ENCODE measurements around the gene GABARAP. TPM values are rescaled to one million over a fixed set of nuclear protein-coding genes. Genes with fewer than 3 reads are reported as not detected.

Gene GABARAP
- total RNA-seq, 3 donors from 2014 or later (not counting 1 experiment from before 2014, with no cell fraction given), result 256 to 277 (median 276) TPM

DNA sequence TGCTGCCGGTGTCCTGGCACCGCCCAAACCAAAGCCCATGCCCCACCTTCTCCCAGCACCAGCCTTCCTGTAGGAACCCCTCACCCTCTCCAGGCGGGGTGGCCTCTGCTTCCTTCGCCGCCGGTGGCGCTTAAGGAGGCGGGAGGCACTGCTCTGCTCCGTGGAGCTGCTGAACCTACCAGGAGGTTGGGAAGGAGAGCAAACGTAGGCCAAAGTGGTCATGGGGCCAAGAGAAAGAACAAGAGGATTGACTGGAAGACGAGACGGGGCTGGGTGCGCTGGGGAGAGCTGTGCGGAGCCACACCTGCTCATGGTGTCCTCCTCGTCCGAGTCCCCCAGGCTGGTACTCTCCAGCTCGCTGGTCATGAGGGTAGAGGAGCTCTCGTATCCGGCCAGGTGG, 12.7 kb downstream of the GABARAP start:
- no peak for DNase-seq
- peaks cover 17% of the 10 kb centered on the region for H3K4me1 ChIP-seq (ENCODE audit: control insufficient read depth, insufficient read depth, low read length)
- TF ChIP-seq, protein P1, sequence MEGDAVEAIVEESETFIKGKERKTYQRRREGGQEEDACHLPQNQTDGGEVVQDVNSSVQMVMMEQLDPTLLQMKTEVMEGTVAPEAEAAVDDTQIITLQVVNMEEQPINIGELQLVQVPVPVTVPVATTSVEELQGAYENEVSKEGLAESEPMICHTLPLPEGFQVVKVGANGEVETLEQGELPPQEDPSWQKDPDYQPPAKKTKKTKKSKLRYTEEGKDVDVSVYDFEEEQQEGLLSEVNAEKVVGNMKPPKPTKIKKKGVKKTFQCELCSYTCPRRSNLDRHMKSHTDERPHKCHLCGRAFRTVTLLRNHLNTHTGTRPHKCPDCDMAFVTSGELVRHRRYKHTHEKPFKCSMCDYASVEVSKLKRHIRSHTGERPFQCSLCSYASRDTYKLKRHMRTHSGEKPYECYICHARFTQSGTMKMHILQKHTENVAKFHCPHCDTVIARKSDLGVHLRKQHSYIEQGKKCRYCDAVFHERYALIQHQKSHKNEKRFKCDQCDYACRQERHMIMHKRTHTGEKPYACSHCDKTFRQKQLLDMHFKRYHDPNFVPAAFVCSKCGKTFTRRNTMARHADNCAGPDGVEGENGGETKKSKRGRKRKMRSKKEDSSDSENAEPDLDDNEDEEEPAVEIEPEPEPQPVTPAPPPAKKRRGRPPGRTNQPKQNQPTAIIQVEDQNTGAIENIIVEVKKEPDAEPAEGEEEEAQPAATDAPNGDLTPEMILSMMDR (IDR thresholded peaks at IDR 0.05), result no peak
- WGBS (ENCODE audit: insufficient coverage), result 97% methylated on average over 19 of the region's 19 CpGs
- no peaks in the 10 kb centered on the region for H3K9me3 ChIP-seq (ENCODE audit: control insufficient read depth, insufficient read depth, low read length)
- H3K27ac ChIP-seq (ENCODE audit: low read length), result no peak overlapping the region
- peaks cover 53% of the 10 kb centered on the region for H3K36me3 ChIP-seq (ENCODE audit: control insufficient read depth, insufficient read depth, low read length)
- Mint-ChIP-seq H3K4me1 (peaks cover 18 to 36% of the 10 kb centered on the region in 2 donors), H3K9me3 (no peaks in the 10 kb centered on the region), H3K27ac (no peak overlapping the region), H3K36me3 (no peaks in the 10 kb centered on the region), H3K4me3 (no peak overlapping the region), H3K27me3 (ENCODE audit: low read depth in 2 of 2) (no peaks in the 10 kb centered on the region)
- no peak overlapping the region for H3K4me3 ChIP-seq (ENCODE audit: low read length)
- intact Hi-C loops (cut with micrococcal nuclease), result no loop called here
- H3K27me3 ChIP-seq (ENCODE audit: control insufficient read depth, insufficient read depth, low read length), result no peaks in the 10 kb centered on the region
- no peak for ATAC-seq

DNA sequence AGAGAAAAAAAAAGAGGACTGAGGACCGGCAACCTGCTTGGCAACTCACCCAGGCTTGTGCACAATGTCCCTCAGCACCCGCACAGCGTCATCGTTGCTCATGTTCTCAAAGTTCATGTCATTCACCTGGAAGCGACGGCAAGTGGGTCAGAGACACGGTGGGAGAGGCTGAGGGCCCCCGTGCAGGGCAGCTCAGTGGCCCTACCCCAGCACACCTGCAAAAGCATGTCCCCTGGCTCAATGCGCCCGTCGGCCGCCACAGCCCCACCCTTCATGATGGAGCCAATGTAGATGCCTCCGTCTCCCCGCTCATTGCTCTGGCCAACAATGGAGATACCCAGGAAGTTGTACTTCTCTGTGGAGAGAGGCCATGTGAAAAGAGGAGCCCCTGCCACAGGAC, 13.3 kb downstream of the GABARAP start:
- no peak for DNase-seq
- H3K9me3 Mint-ChIP-seq, result no peaks in the 10 kb centered on the region
- intact Hi-C loops (cut with micrococcal nuclease), result no loop called here
- Histone ChIP-seq H3K4me1 (ENCODE audit: control insufficient read depth, insufficient read depth, low read length) (peaks cover 15% of the 10 kb centered on the region), H3K27ac (ENCODE audit: low read length) (no peak overlapping the region), H3K27me3 (ENCODE audit: control insufficient read depth, insufficient read depth, low read length) (no peaks in the 10 kb centered on the region), H3K9me3 (ENCODE audit: control insufficient read depth, insufficient read depth, low read length) (no peaks in the 10 kb centered on the region), H3K4me3 (ENCODE audit: low read length) (no peak overlapping the region), H3K36me3 (ENCODE audit: control insufficient read depth, insufficient read depth, low read length) (peaks cover 57% of the 10 kb centered on the region)
- WGBS (ENCODE audit: insufficient coverage), result 97% methylated on average over 14 of the region's 14 CpGs
- no peaks in the 10 kb centered on the region for H3K36me3 Mint-ChIP-seq
- peaks cover 18 to 30% of the 10 kb centered on the region in 2 donors for H3K4me1 Mint-ChIP-seq
- ATAC-seq, result no peak
- H3K27me3 Mint-ChIP-seq (ENCODE audit: low read depth in 2 of 2), result no peaks in the 10 kb centered on the region
- TF ChIP-seq, protein P1 (IDR thresholded peaks at IDR 0.05), result no peak
- no peak overlapping the region for H3K27ac Mint-ChIP-seq
- no peak overlapping the region for H3K4me3 Mint-ChIP-seq

DNA sequence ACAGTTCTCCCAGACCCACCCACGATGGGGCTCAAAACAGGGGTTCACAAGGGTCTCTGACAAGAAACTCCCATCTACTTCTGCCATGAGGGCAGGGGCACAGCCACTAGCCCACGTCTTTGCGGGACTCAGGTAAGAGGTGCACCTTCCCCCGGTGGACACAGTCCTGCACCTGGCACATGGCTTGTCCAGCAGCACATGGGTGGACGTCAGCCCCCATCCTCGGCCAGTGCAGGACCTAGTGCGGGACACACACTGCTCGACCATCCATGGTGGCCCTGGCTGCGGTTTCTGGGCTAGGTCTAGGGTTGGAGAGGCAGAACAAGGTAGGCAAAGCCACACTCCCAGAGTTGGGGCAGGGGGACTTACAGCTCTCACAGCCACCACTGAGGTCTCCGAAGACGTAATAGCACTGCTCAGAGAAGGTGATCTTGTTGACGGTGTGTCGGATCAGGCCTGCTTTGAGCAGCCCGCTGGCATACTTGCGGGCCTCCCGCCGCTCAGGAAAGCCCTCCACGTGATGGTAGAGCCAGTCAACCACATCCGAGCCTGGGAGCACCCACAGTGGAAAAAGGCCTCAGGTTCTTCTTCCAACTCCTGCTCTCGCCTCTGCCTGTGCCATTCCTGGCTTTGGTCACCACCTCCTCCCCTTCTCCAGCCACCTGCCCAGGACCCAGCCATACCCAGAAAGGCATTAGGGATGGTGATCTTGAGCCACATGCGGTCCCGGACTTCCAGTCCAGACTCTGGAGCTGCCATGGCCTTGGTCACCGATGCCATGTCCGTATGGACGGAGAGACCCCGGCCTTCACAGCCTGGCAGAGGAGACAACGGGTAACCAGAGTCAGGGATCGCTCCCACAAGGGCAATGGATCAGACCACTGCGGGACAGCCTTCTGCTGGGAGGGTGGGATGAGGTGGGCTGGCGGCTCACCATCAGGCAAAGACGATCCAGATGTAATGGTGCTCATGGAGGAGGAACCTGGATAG, 15.2 kb downstream of the GABARAP start:
- H3K27me3 Mint-ChIP-seq (ENCODE audit: low read depth in 2 of 2), result no peaks in the 10 kb centered on the region
- Histone ChIP-seq H3K27me3 (ENCODE audit: control insufficient read depth, insufficient read depth, low read length) (no peaks in the 10 kb centered on the region), H3K27ac (ENCODE audit: low read length) (no peak overlapping the region), H3K36me3 (ENCODE audit: control insufficient read depth, insufficient read depth, low read length) (peaks cover 74% of the 10 kb centered on the region), H3K4me1 (ENCODE audit: control insufficient read depth, insufficient read depth, low read length) (peaks cover 4% of the 10 kb centered on the region), H3K4me3 (ENCODE audit: low read length) (no peak overlapping the region), H3K9me3 (ENCODE audit: control insufficient read depth, insufficient read depth, low read length) (no peaks in the 10 kb centered on the region)
- H3K9me3 Mint-ChIP-seq, result no peaks in the 10 kb centered on the region
- intact Hi-C loops (cut with micrococcal nuclease), result no loop called here
- no peak overlapping the region for H3K27ac Mint-ChIP-seq
- H3K36me3 Mint-ChIP-seq, result no peaks in the 10 kb centered on the region
- DNase-seq, result no peak
- ATAC-seq, result no peak
- TF ChIP-seq, protein P1 (IDR thresholded peaks at IDR 0.05), result no peak
- no peak overlapping the region for H3K4me3 Mint-ChIP-seq
- 97% methylated on average over 31 of the region's 31 CpGs for WGBS (ENCODE audit: insufficient coverage)
- H3K4me1 Mint-ChIP-seq, result peaks cover 2 to 14% of the 10 kb centered on the region in 2 donors
